Measurements from ENCODE around the gene CPA3. TPM values are rescaled to one million over a fixed set of nuclear protein-coding genes. Genes with fewer than 3 reads are reported as not detected.

Gene CPA3
- total and polyA plus RNA-seq, 10 of the 15 experiments (the other 5 are each of a cell fraction or from before 2014, with no cell fraction given): not detected

GRCh38 chr3:148922467-148922866 lies 57.4 kb downstream of the CPA3 start (continued):
- no peak for TF ChIP-seq ETV6 (conservative IDR thresholded peaks at IDR 0.05 in 1 of 2, IDR thresholded peaks at IDR 0.05 in 1 of 2; ENCODE audit: borderline replicate concordance in 1 of 2, low read depth in 1 of 2)
- no peak for TF ChIP-seq ZBTB40 (IDR thresholded peaks at IDR 0.05; ENCODE audit: borderline replicate concordance)
- TF ChIP-seq FOS (IDR thresholded peaks at IDR 0.05; ENCODE audit: borderline replicate concordance, extremely low read depth, insufficient read length): no peak
- no peak for TF ChIP-seq SREBF1 (IDR thresholded peaks at IDR 0.05; ENCODE audit: low read length)

- intact Hi-C loops (cut with micrococcal nuclease; ENCODE audit: unreplicated experiment) (no loop called here), in situ Hi-C loops (cut with MboI) (no loop called here)
- Histone ChIP-seq H3K9ac (ENCODE audit: control insufficient read depth, insufficient read depth, low read length) (no peak overlapping the region), H3K4me3 (no peak overlapping the region), H3K4me2 (ENCODE audit: control insufficient read depth, insufficient read depth) (no peak overlapping the region), H3K27me3 (replicated peaks in 1 of 2; ENCODE audit: control insufficient read depth in 2 of 2, insufficient read depth in 2 of 2, low read length in 1 of 2) (no peaks in the 10 kb centered on the region), H3K27ac (ENCODE audit: control insufficient read depth, insufficient read depth) (no peak overlapping the region), H3K36me3 (ENCODE audit: control insufficient read depth in 2 of 2, insufficient read depth in 2 of 2, low read length in 1 of 2) (no peaks in the 10 kb centered on the region), H3K9me3 (replicated peaks; ENCODE audit: control insufficient read depth, insufficient read depth, low read length) (no peaks in the 10 kb centered on the region), H2AFZ (ENCODE audit: control insufficient read depth, low read depth, low read length) (no peak overlapping the region), H4K20me1 (ENCODE audit: control insufficient read depth, insufficient read depth) (no peaks in the 10 kb centered on the region), H3K4me1 (ENCODE audit: control insufficient read depth, insufficient read depth, low read length) (no peaks in the 10 kb centered on the region; the same call in 1 of the 2 replicates), H3K79me2 (ENCODE audit: control insufficient read depth, insufficient read depth, low read length) (no peaks in the 10 kb centered on the region)
- POLR2A ChIA-PET: no interaction called here
- RAD21 ChIA-PET (ENCODE audit: unreplicated experiment): no interaction called here
- BruUV-seq (replicated peaks): no TSS peak
- SMC1A ChIA-PET (ENCODE audit: uncharacterized antibody, unreplicated experiment): no interaction called here
- TF ChIP-seq RUNX3 (IDR thresholded peaks at IDR 0.05; ENCODE audit: low read length): peak; percentile 31; the same call in 1 of the 2 replicates
- no peak for TF ChIP-seq RB1 (IDR thresholded peaks at IDR 0.05; ENCODE audit: borderline replicate concordance)
- no peak for FAIRE-seq
- CTCF ChIA-PET: interaction anchor here (1.5 kb wide), 1 partner anchor 23 kb away, joined by 5 read pairs; no protein-coding TSS in a partner anchor
- DNase-seq (ENCODE audit: low read depth, low spot score): no peak
- ATAC-seq: peak; percentile 38; the same call in 2 of the 3 replicates
Observed at GRCh38 chr3:148923592-148923991, 58.5 kb downstream of the CPA3 start.
